Effector memory CD8-positive, alpha-beta T cell (primary cell): ENCODE data around the gene LYPLAL1.
"Not testable (repeated sequence)": the region's sequence is repeated elsewhere in the genome, so short reads cannot be mapped to it uniquely, and the experiment has no call there.

ENCODE experiments used
- ATAC-seq: fragments of 150-1000 bp; cut with Tn5 transposase; replicated peaks from 2 replicates; pipeline ENCODE4 v1.10.0; 2021; ENCODE audit warnings: mild to moderate bottlenecking, moderate library complexity
- DNase-seq, 3 experiments: peaks; one replicate each; pipeline ENCODE4 v3.0.0; 2021
- H3K27ac Mint-ChIP-seq, 2 donors: one replicate each; pipeline ENCODE4 v1.8.0; 2022; ENCODE audit warnings: mild to moderate bottlenecking in 2 of 2, mixed read lengths in 2 of 2, moderate library complexity in 2 of 2
- H3K27me3 Mint-ChIP-seq, 2 donors: one replicate each; pipeline ENCODE4 v1.8.0; 2022; ENCODE audit warnings: mixed read lengths in 2 of 2
- H3K36me3 Mint-ChIP-seq: one replicate; pipeline ENCODE4 v1.8.0; 2022; ENCODE audit warnings: mild to moderate bottlenecking, moderate library complexity, mixed read lengths; ENCODE audit not compliant: insufficient read depth
- H3K4me1 Mint-ChIP-seq, 2 donors: one replicate each; pipeline ENCODE4 v1.8.0; 2022; ENCODE audit warnings: low read depth in 2 of 2, mixed read lengths in 2 of 2
- H3K4me3 Mint-ChIP-seq, 2 donors: one replicate each; pipeline ENCODE4 v1.8.0; 2022; ENCODE audit warnings: mild to moderate bottlenecking in 2 of 2, mixed read lengths in 2 of 2, moderate library complexity in 2 of 2
- H3K9me3 Mint-ChIP-seq, 2 donors: one replicate each; pipeline ENCODE4 v1.8.0; 2022; ENCODE audit warnings: mixed read lengths in 2 of 2

The LYPLAL1 gene

GRCh38 chr1:219239518-219239917 is 65.8 kb downstream of the LYPLAL1 start:
- ATAC-seq (no peak), DNase-seq (no peak)
- Mint-ChIP-seq H3K4me3 (no peak overlapping the region), H3K4me1 (peaks cover 0 to 23% of the 10 kb centered on the region in 2 donors), H3K27me3 (no peaks in the 10 kb centered on the region), H3K9me3 (no peaks in the 10 kb centered on the region), H3K27ac (no peak overlapping the region), H3K36me3 (no peaks in the 10 kb centered on the region)

- DNase-seq (no peak), ATAC-seq (no peak)
- Mint-ChIP-seq H3K4me3 (no peak overlapping the region), H3K4me1 (no peaks in the 10 kb centered on the region), H3K27ac (no peak overlapping the region), H3K9me3 (no peaks in the 10 kb centered on the region), H3K27me3 (no peaks in the 10 kb centered on the region), H3K36me3 (no peaks in the 10 kb centered on the region)
These were observed 71.2 kb downstream of the LYPLAL1 start for GRCh38 chr1:219244864-219245263.

GRCh38 chr1:219247441-219247840 is 73.8 kb downstream of the LYPLAL1 start:
- DNase-seq: no peak
- no peaks in the 10 kb centered on the region for H3K27me3 Mint-ChIP-seq
- no peaks in the 10 kb centered on the region for H3K4me1 Mint-ChIP-seq
- H3K9me3 Mint-ChIP-seq: no peaks in the 10 kb centered on the region
- H3K4me3 Mint-ChIP-seq: no peak overlapping the region
- no peak overlapping the region for H3K27ac Mint-ChIP-seq
- no peaks in the 10 kb centered on the region for H3K36me3 Mint-ChIP-seq
- ATAC-seq: no peak

- not testable (repeated sequence) for ATAC-seq, H3K27ac Mint-ChIP-seq, H3K4me3 Mint-ChIP-seq, DNase-seq, H3K27me3 Mint-ChIP-seq, H3K4me1 Mint-ChIP-seq, H3K36me3 Mint-ChIP-seq, H3K9me3 Mint-ChIP-seq
These were observed 76.8 kb downstream of the LYPLAL1 start for GRCh38 chr1:219250468-219250867.

- Mint-ChIP-seq H3K36me3 (no peaks in the 10 kb centered on the region), H3K9me3 (peaks cover 6 to 12% of the 10 kb centered on the region in 2 donors), H3K27ac (no peak overlapping the region), H3K4me1 (no peaks in the 10 kb centered on the region), H3K4me3 (no peak overlapping the region), H3K27me3 (no peaks in the 10 kb centered on the region)
- ATAC-seq (no peak), DNase-seq (no peak)
These were observed 84.1 kb downstream of the LYPLAL1 start for GRCh38 chr1:219257751-219258150.

- Mint-ChIP-seq H3K9me3 (peaks cover 7 to 15% of the 10 kb centered on the region in 2 donors), H3K4me3 (no peak overlapping the region), H3K27ac (no peak overlapping the region), H3K4me1 (no peaks in the 10 kb centered on the region), H3K27me3 (no peaks in the 10 kb centered on the region), H3K36me3 (no peaks in the 10 kb centered on the region)
- no peak for ATAC-seq
- DNase-seq: no peak
These were observed 87.8 kb downstream of the LYPLAL1 start for GRCh38 chr1:219261454-219261853.
